GM12891 (cell line): ENCODE results near the gene PDE10A.

ENCODE experiments used
- POLR2A ChIP-seq: IDR thresholded peaks from 2 replicates; pipeline ENCODE4 v1.6.1; 2011; ENCODE audit warnings: low read depth, low read length, control low read depth
- POLR2AphosphoS5 ChIP-seq: IDR thresholded peaks from 2 replicates; pipeline ENCODE4 v1.6.1; 2011; ENCODE audit warnings: low read depth, low read length, control low read depth
- SPI1 ChIP-seq: IDR thresholded peaks from 2 replicates; pipeline ENCODE4 v1.6.1; 2011; ENCODE audit warnings: low read depth, low read length, control low read depth
- TAF1 ChIP-seq: IDR thresholded peaks from 2 replicates; pipeline ENCODE4 v1.6.1; 2011; ENCODE audit warnings: low read depth, low read length, control low read depth

- TF ChIP-seq POLR2A (no peak), SPI1 (no peak), TAF1 (no peak), POLR2AphosphoS5 (no peak)
These were observed 156.4 kb downstream of the PDE10A start for GRCh38 chr6:165506657-165507056.
